Pancreas (tissue), 10 donors: ENCODE results near the gene OPN1SW. TPM values are rescaled to one million over a fixed set of nuclear protein-coding genes. Genes with fewer than 3 reads are reported as not detected.

Source experiments
- ATAC-seq, 4 donors: fragments of 200-7000 bp; cut with Tn5 transposase; one replicate each; pipeline versions ENCODE4 v1.8.0 to v1.9.1; 2020; ENCODE audit warnings: mild to moderate bottlenecking in 4 of 4, moderate library complexity in 4 of 4
- DNase-seq, 6 donors: peaks; one replicate each; pipeline ENCODE4 v3.0.0-alpha.2; 2020
- FAIRE-seq: peaks from 2 replicates; lab custom pipeline; 2012; peaks lifted over from hg19 to GRCh38; lab: Jason Lieb, UNC
- H3K27ac ChIP-seq, 4 donors: fragments of 200-600 bp; sonication (generic); 1 replicate in 3 of 4; 2 replicates in 1 of 4; pipeline versions ENCODE4 v1.5.0 to v1.8.0; 2020
- H3K27me3 ChIP-seq, 4 donors: fragments of 200-600 bp; one replicate each; pipeline ENCODE4 v1.8.0; 2021
- H3K36me3 ChIP-seq, 3 donors: fragments of 200-600 bp; sonication (generic) in 1 of 3; one replicate each; pipeline versions ENCODE4 v1.5.0 to v1.8.0; 2020 to 2021
- H3K4me1 ChIP-seq, 3 donors: fragments of 200-600 bp; one replicate each; pipeline ENCODE4 v1.8.0; 2021
- H3K4me3 ChIP-seq, 4 donors: fragments of 200-600 bp; sonication (generic) in 2 of 4; one replicate each; pipeline versions ENCODE4 v1.5.0 to v1.8.0; 2020 to 2021
- H3K9me3 ChIP-seq, 4 donors: fragments of 200-600 bp; one replicate each; pipeline ENCODE4 v1.8.0; 2021
- CTCF ChIP-seq, 4 donors: fragments of 200-600 bp; sonication (generic) in 3 of 4; IDR thresholded peaks; one replicate each; pipeline versions ENCODE4 v1.5.0 to v1.8.0; 2021; ENCODE audit warnings: antibody characterized with exemption in 4 of 4
- WGBS, 2 donors: extraction: QIAGEN DNeasy Blood & Tissue Kit; methylation state at CpG; one replicate each; pipeline ENCODE4 v1.1.7; 2013; 5-methylcytosine and 5-hydroxymethylcytosine counted together
- intact Hi-C, 3 donors: fragments of 100-400 bp; cut with DNase I; formaldehyde crosslinking; loops; one replicate each; pipeline versions ENCODE4 v1.11.1 to v1.14.2; 2022
- polyA plus RNA-seq, 2 donors: library from polyadenylated mRNA; stranded (reverse); fragments of 200-250 nt; gene quantifications; one replicate each; pipeline ENCODE4 v1.2.3, GENCODE V29; 2013
- total RNA-seq, 6 donors: library from RNA; stranded (reverse); fragmentation: NEBNext Ultra II Directional in 4 of 6; extraction: Animal tissue kit (Norgen Biotek cat#: 25700) in 4 of 6; gene quantifications; one replicate each; pipeline versions ENCODE4 v1.2.1 to v1.2.4, GENCODE V29; 2021 to 2023
- donor health status: healthy with polysubstance abuse.
- donor health status: DM: no; HTN: no; CAD: no; lungs with moderate emphysema.
- donor health status: DM: no; HTN: no; CAD: no.
- donor health status: control.
- donor health status: control.
- donor health status: Bipolar disorder and iron deficiency.
- donor health status: DM: yes; HTN: yes; CAD: no.
- donor health status: DM: no; HTN: no; CAD: no.
- donor health status: DM: no; HTN: no; CAD: no.
- donor health status: DM: yes; HTN: yes; CAD: no.

OPN1SW gene
- total and polyA plus RNA-seq, 8 donors: not detected

- no peak overlapping the region for H3K27ac ChIP-seq
- ATAC-seq: no peak
- no peaks in the 10 kb centered on the region for H3K27me3 ChIP-seq
- DNase-seq: no peak
- TF ChIP-seq CTCF (IDR thresholded peaks at IDR 0.05): no peak
- H3K4me1 ChIP-seq: peaks cover 0 to under 1% (median under 1%) of the 10 kb centered on the region in 3 donors
- intact Hi-C loops: no loop called here
- no peak for FAIRE-seq
- no peaks in the 10 kb centered on the region for H3K9me3 ChIP-seq
- H3K4me3 ChIP-seq: no peak overlapping the region
- 85 to 94% methylated on average over 5 of the region's 5 CpGs for WGBS, 2 donors
- H3K36me3 ChIP-seq: no peaks in the 10 kb centered on the region
Observed at GRCh38 chr7:128735436-128735835, 40.2 kb downstream of the OPN1SW start.

GRCh38 chr7:128734890-128735289 lies 40.7 kb downstream of the OPN1SW start:
- no peak for DNase-seq
- Histone ChIP-seq H3K9me3 (no peaks in the 10 kb centered on the region), H3K27me3 (no peaks in the 10 kb centered on the region), H3K4me3 (no peak overlapping the region), H3K4me1 (no peaks in the 10 kb centered on the region), H3K36me3 (no peaks in the 10 kb centered on the region), H3K27ac (no peak overlapping the region)
- FAIRE-seq: no peak
- 93 to 94% methylated on average over 1 of the region's 1 CpG for WGBS, 2 donors
- TF ChIP-seq CTCF (IDR thresholded peaks at IDR 0.05): no peak
- no peak for ATAC-seq
- intact Hi-C loops: no loop called here

GRCh38 chr7:128733278-128733645 lies 42.3 kb downstream of the OPN1SW start:
- 66 to 72% methylated on average over 2 of the region's 2 CpGs for WGBS, 2 donors
- H3K36me3 ChIP-seq: no peaks in the 10 kb centered on the region
- ATAC-seq (peak in 1 of 4 donors; percentile 17), DNase-seq (no peak), FAIRE-seq (no peak)
- no peaks in the 10 kb centered on the region for H3K9me3 ChIP-seq
- H3K27ac ChIP-seq: no peak overlapping the region
- intact Hi-C loops: no loop called here
- H3K4me1 ChIP-seq: no peaks in the 10 kb centered on the region
- H3K27me3 ChIP-seq: no peaks in the 10 kb centered on the region
- H3K4me3 ChIP-seq: no peak overlapping the region
- no peak for TF ChIP-seq CTCF (IDR thresholded peaks at IDR 0.05)

- no peak overlapping the region for H3K4me3 ChIP-seq
- no peaks in the 10 kb centered on the region for H3K9me3 ChIP-seq
- H3K4me1 ChIP-seq: no peaks in the 10 kb centered on the region
- no peaks in the 10 kb centered on the region for H3K36me3 ChIP-seq
- ATAC-seq (no peak), FAIRE-seq (no peak), DNase-seq (no peak)
- no peak for TF ChIP-seq CTCF (IDR thresholded peaks at IDR 0.05)
- H3K27me3 ChIP-seq: no peaks in the 10 kb centered on the region
- H3K27ac ChIP-seq: no peak overlapping the region
- intact Hi-C loops: no loop called here
- 66 to 74% methylated on average over 2 of the region's 2 CpGs for WGBS, 2 donors
Observed at GRCh38 chr7:128732521-128733277, 42.9 kb downstream of the OPN1SW start.

- 77 to 81% methylated on average over 8 of the region's 8 CpGs for WGBS, 2 donors
- TF ChIP-seq CTCF (IDR thresholded peaks at IDR 0.05): no peak
- no peak for FAIRE-seq
- intact Hi-C loops: no loop called here
- H3K36me3 ChIP-seq: no peaks in the 10 kb centered on the region
- no peak overlapping the region for H3K4me3 ChIP-seq
- DNase-seq: no peak
- H3K4me1 ChIP-seq: no peaks in the 10 kb centered on the region
- no peaks in the 10 kb centered on the region for H3K27me3 ChIP-seq
- no peaks in the 10 kb centered on the region for H3K9me3 ChIP-seq
- no peak for ATAC-seq
- no peak overlapping the region for H3K27ac ChIP-seq
Observed at GRCh38 chr7:128731184-128731583, 44.4 kb downstream of the OPN1SW start.
